OCI-LY1 (cell line): ENCODE measurements around the gene IPO7.

Experiments used
- H2AFZ ChIP-seq: fragments of 200-600 bp; sonication (generic), shearing (Covaris generic); 2 replicates; pipeline ENCODE4 v1.6.0; 2014; ENCODE audit warnings: antibody characterized with exemption, mild to moderate bottlenecking, low read length
- H3F3A ChIP-seq: fragments of 200-600 bp; sonication (generic), shearing (Covaris generic); 2 replicates; pipeline ENCODE4 v1.6.0; 2014; ENCODE audit warnings: mild to moderate bottlenecking, antibody characterized with exemption, low read length, moderate library complexity; ENCODE audit not compliant: insufficient read depth
- H3K27ac ChIP-seq: fragments of 200-600 bp; sonication (generic); 2 replicates; pipeline ENCODE4 v1.5.1; 2014; ENCODE audit warnings: low read length, mixed run types, mild to moderate bottlenecking, low read depth; ENCODE audit not compliant: poor library complexity, severe bottlenecking
- H3K27me3 ChIP-seq: fragments of 200-600 bp; sonication (generic); 2 replicates; pipeline ENCODE4 v1.6.0; 2014; ENCODE audit warnings: antibody characterized with exemption, mild to moderate bottlenecking, low read length, moderate library complexity; ENCODE audit not compliant: insufficient read depth
- H3K36me3 ChIP-seq: fragments of 200-600 bp; sonication (generic); 2 replicates; pipeline ENCODE4 v1.6.1; 2014; ENCODE audit warnings: mild to moderate bottlenecking, antibody characterized with exemption, low read length, moderate library complexity, mixed read lengths; ENCODE audit not compliant: insufficient read depth
- H3K4me1 ChIP-seq: fragments of 200-600 bp; sonication (generic); 2 replicates; pipeline ENCODE4 v1.5.1; 2014; ENCODE audit warnings: mild to moderate bottlenecking, low read length, moderate library complexity; ENCODE audit not compliant: insufficient read depth, severe bottlenecking
- H3K4me2 ChIP-seq: fragments of 200-600 bp; sonication (generic), shearing (Covaris generic); 2 replicates; pipeline ENCODE4 v1.6.1; 2014; ENCODE audit warnings: low read length
- H3K4me3 ChIP-seq: fragments of 200-600 bp; sonication (generic); 2 replicates; pipeline ENCODE4 v1.5.1; 2014; ENCODE audit warnings: low read length, low read depth, mild to moderate bottlenecking, mixed read lengths; ENCODE audit not compliant: poor library complexity, severe bottlenecking
- H3K79me2 ChIP-seq: fragments of 200-600 bp; shearing (Covaris generic); 2 replicates; pipeline ENCODE4 v1.6.1; 2016; ENCODE audit warnings: mixed run types, low read length, mixed read lengths; ENCODE audit not compliant: insufficient read depth
- H3K9ac ChIP-seq: fragments of 200-600 bp; sonication (generic), shearing (Covaris generic); 2 replicates; pipeline ENCODE4 v1.6.1; 2014; ENCODE audit warnings: mild to moderate bottlenecking, low read length, mixed read lengths
- H3K9me2 ChIP-seq: fragments of 200-600 bp; sonication (generic), shearing (Covaris generic); 2 replicates; pipeline ENCODE4 v1.6.1; 2014; ENCODE audit warnings: low read depth, mild to moderate bottlenecking, low read length, mixed read lengths
- H3K9me3 ChIP-seq: fragments of 200-600 bp; shearing (Covaris generic); 2 replicates; pipeline ENCODE4 v1.6.1; 2014; ENCODE audit warnings: low read length, mixed read lengths
- H4K20me1 ChIP-seq: fragments of 200-600 bp; sonication (generic), shearing (Covaris generic); 2 replicates; pipeline ENCODE4 v1.6.0; 2016; ENCODE audit warnings: mild to moderate bottlenecking, low read length; ENCODE audit not compliant: insufficient read depth
- EZH2 ChIP-seq: fragments of 200-600 bp; sonication (generic), shearing (Covaris generic); IDR thresholded peaks from 2 replicates; pipeline ENCODE4 v1.8.0; 2017; ENCODE audit warnings: borderline replicate concordance, mixed run types, mild to moderate bottlenecking, antibody characterized with exemption, low read length, moderate library complexity, mixed read lengths
- TF ChIP-seq, protein P1 (sequence below): fragments of 200-600 bp; sonication (generic), shearing (Covaris generic); IDR thresholded peaks from 2 replicates; pipeline ENCODE4 v1.5.1; 2017; ENCODE audit warnings: mild to moderate bottlenecking, antibody characterized with exemption, low read length, moderate library complexity, mixed read lengths

Gene IPO7

DNA sequence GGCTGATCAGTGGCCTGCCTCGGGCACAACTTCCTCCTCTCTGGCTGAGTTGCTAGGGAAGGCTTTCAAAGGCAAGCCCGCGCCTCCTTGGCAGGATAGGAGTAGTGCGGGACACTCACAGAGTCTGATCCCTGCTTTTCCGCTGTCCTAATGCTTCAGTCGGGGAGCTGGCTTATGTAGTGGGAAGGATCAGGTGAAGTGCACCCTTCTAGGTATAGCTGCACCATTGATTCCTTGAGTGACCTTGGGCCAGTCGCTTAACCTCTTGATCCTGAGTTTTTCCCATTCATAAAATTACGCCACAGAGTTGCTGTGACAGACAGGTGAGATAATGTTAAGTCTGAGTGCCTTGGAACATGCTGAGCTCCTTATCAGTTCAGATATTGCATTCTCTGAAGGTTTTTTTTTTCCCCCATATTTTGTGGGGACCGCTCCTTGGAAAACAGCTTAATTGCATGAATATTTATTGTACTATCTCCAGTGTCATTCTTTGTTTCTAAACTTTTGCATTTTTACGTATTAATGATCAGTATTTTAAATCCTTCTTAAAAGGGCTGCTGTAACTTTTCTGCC lies 961 bp downstream of the IPO7 start:
- H3K27ac ChIP-seq, result peak overlapping the region; percentile 49
- H4K20me1 ChIP-seq, result no peaks in the 10 kb centered on the region
- H3K4me1 ChIP-seq, result peaks cover 31% of the 10 kb centered on the region
- H3K27me3 ChIP-seq, result no peaks in the 10 kb centered on the region
- H3K36me3 ChIP-seq, result peaks cover 31% of the 10 kb centered on the region
- H3F3A ChIP-seq, result no peaks in the 10 kb centered on the region
- H3K9ac ChIP-seq, result peak overlapping the region; percentile 84
- H3K79me2 ChIP-seq, result peaks cover 55% of the 10 kb centered on the region
- peak overlapping the region; percentile 74 for H3K4me2 ChIP-seq
- no peaks in the 10 kb centered on the region for H3K9me2 ChIP-seq
- no peaks in the 10 kb centered on the region for H3K9me3 ChIP-seq
- peak overlapping the region; percentile 85 for H3K4me3 ChIP-seq
- H2AFZ ChIP-seq, result no peak overlapping the region
- TF ChIP-seq, protein P1, sequence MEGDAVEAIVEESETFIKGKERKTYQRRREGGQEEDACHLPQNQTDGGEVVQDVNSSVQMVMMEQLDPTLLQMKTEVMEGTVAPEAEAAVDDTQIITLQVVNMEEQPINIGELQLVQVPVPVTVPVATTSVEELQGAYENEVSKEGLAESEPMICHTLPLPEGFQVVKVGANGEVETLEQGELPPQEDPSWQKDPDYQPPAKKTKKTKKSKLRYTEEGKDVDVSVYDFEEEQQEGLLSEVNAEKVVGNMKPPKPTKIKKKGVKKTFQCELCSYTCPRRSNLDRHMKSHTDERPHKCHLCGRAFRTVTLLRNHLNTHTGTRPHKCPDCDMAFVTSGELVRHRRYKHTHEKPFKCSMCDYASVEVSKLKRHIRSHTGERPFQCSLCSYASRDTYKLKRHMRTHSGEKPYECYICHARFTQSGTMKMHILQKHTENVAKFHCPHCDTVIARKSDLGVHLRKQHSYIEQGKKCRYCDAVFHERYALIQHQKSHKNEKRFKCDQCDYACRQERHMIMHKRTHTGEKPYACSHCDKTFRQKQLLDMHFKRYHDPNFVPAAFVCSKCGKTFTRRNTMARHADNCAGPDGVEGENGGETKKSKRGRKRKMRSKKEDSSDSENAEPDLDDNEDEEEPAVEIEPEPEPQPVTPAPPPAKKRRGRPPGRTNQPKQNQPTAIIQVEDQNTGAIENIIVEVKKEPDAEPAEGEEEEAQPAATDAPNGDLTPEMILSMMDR, result no peak
- TF ChIP-seq EZH2, result no peak

DNA sequence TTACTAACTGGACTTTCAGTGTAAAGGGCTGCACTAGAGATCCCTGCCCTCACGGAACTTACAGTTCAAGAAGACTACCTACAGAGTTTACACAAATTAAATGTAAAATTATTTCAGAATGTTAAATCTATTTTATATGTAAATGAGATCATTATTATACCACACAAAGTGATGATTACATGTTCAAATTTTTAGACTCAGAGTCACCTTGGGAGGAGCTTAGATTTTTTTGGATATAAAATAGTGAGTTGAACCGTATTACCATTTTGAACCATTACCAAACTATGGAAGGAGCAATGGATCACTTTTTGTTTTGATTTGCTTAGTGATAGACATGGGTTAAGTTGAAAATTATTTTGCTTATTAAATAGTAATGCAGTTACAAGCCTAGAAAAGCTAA lies 1.6 kb downstream of the IPO7 start:
- H3K9ac ChIP-seq, result peak overlapping the region; percentile 84
- peaks cover 34% of the 10 kb centered on the region for H3K36me3 ChIP-seq
- peaks cover 24% of the 10 kb centered on the region for H3K4me1 ChIP-seq
- no peaks in the 10 kb centered on the region for H3K9me3 ChIP-seq
- TF ChIP-seq EZH2, result no peak
- TF ChIP-seq, protein P1, result no peak
- H4K20me1 ChIP-seq, result no peaks in the 10 kb centered on the region
- peak overlapping the region; percentile 74 for H3K4me2 ChIP-seq
- no peak overlapping the region for H3K27ac ChIP-seq
- H3K4me3 ChIP-seq, result peak overlapping the region; percentile 85
- peaks cover 62% of the 10 kb centered on the region for H3K79me2 ChIP-seq
- no peak overlapping the region for H2AFZ ChIP-seq
- no peaks in the 10 kb centered on the region for H3F3A ChIP-seq
- H3K9me2 ChIP-seq, result no peaks in the 10 kb centered on the region
- no peaks in the 10 kb centered on the region for H3K27me3 ChIP-seq

DNA sequence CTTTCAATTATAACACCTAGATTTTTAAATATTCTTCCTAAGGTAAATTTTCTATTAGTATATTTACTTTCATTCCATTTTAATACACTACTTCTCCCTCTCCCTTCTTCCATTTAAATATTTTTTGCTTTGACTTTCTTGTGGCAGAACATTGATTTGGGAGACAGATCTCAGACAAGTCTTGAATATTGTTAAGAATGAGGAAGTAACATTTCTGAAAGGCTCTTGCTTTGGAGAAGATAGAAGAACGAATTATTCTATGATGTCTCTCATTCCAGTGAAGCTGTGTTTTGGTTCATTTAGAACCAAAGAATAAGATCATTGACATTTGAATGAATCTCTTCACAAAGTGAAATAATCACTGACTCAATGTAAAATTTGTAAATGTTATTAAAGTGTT lies 2.4 kb downstream of the IPO7 start:
- TF ChIP-seq, protein P1, result no peak
- TF ChIP-seq EZH2, result no peak
- H3K4me1 ChIP-seq, result peaks cover 24% of the 10 kb centered on the region
- H3K9ac ChIP-seq, result peak overlapping the region; percentile 84; the same call in 1 of the 2 replicates
- H3K79me2 ChIP-seq, result peaks cover 70% of the 10 kb centered on the region
- H3K27ac ChIP-seq, result no peak overlapping the region
- peak overlapping the region; percentile 74; the same call in 1 of the 2 replicates for H3K4me2 ChIP-seq
- H3F3A ChIP-seq, result no peaks in the 10 kb centered on the region
- H3K9me3 ChIP-seq, result no peaks in the 10 kb centered on the region
- peak overlapping the region; percentile 85 for H3K4me3 ChIP-seq
- no peak overlapping the region for H2AFZ ChIP-seq
- H3K27me3 ChIP-seq, result no peaks in the 10 kb centered on the region
- H4K20me1 ChIP-seq, result no peaks in the 10 kb centered on the region
- no peaks in the 10 kb centered on the region for H3K9me2 ChIP-seq
- H3K36me3 ChIP-seq, result peaks cover 37% of the 10 kb centered on the region
